GM21390 (cell line): ENCODE measurements around the gene KLF6.

ENCODE experiments used
- ATAC-seq: cut with Tn5 transposase; IDR thresholded peaks from one replicate; pipeline ENCODE4 v1.9.1; 2021; ENCODE audit not compliant: unreplicated experiment

The KLF6 gene

GRCh38 chr10:3812141-3812540, 27.1 kb upstream of the KLF6 start:
- no peak for ATAC-seq

DNA sequence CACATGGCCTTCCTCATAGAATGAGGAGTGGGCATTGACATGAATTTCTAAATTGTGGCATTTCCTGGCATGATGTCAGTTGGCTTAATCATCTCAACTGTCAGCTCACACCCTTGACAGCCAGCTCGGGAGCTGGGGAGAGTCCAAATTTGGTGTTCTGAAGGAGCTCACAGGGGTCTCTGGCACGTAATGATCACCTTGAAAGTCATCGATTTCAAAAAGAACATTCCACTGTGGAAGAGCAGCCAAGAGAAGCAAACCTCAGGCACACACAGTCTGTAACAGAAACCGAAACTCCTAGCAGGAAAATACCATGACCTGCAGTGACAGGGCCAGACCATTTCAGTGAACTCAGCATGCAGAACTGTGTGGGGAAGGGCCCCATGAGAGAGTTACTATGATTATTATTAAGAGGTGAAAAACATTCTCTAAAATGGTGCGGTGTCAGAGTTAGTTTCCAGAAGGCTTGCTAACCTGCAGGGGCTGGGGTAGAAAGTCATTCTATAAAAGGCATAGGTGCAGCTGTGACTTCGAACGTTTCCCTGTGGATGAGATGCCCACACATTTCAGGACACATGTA, 26.4 kb upstream of the KLF6 start:
- peak; percentile 76 for ATAC-seq

DNA sequence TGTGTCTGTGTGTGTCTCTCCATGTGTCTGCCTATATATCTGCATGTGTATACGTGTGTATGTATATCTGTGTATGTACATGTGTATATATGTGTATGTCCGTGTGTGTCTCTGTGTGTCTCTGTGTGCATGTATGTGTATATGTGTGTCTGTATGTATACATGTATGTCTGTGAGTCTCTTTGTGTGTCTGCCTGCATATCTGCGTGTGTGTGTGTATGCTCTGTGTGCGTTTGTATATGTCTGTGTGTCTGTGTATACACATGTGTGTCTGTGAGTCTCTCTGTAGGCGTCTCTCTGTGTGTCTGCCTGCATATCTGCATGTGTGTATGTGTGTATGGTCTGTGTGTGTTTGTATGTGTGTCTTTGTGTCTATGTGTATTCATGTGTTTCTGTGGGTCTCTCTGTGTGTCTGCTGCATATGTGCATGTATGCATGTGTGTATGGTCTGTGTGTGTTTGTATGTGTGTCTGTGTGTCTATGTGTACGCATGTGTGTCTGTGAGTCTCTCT, 23.7 kb upstream of the KLF6 start:
- no peak for ATAC-seq

- no peak for ATAC-seq
These were observed 23.0 kb upstream of the KLF6 start for GRCh38 chr10:3807928-3808496.

DNA sequence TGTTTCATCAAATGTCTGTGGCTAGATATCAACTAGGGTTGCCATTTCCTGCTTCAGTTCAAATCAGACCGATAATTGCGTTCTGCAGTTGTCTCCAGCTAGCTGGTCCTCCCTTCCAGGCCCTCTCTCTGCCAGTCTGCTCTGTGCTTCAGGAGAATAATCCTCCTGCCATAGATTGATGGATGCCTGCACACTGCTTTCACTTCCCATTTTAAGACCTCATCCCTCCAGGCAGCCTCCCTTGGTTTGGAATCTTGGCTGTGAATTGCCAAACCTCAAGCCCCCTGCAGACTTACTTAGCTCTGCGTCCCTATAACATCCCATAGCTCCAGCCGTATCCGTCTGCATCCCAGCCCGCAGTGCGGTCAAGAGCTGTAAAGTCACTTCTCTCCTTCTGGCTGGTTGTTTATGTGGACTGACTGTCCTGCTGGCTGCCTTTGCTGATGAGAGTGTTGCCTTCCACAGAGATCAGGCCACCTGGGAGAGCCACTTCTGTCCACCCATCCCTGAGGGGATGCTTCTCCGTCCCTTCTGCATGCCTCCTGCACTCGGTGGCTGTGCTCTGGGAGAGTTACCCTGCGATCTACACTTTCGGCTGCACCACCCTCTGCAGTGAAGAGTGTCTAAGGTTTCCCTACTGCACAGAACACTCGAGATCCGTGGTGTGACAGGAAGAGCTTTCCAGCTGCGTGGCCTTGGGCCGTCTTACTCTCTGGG, 22.4 kb upstream of the KLF6 start:
- no peak for ATAC-seq

GRCh38 chr10:3806603-3807002, 21.6 kb upstream of the KLF6 start:
- ATAC-seq: no peak

GRCh38 chr10:3805791-3806461, 20.9 kb upstream of the KLF6 start:
- ATAC-seq: peak; percentile 48

- peak; percentile 30 for ATAC-seq
These were observed 20.3 kb upstream of the KLF6 start for GRCh38 chr10:3805201-3805790.

GRCh38 chr10:3803927-3804741, 19.1 kb upstream of the KLF6 start:
- no peak for ATAC-seq

DNA sequence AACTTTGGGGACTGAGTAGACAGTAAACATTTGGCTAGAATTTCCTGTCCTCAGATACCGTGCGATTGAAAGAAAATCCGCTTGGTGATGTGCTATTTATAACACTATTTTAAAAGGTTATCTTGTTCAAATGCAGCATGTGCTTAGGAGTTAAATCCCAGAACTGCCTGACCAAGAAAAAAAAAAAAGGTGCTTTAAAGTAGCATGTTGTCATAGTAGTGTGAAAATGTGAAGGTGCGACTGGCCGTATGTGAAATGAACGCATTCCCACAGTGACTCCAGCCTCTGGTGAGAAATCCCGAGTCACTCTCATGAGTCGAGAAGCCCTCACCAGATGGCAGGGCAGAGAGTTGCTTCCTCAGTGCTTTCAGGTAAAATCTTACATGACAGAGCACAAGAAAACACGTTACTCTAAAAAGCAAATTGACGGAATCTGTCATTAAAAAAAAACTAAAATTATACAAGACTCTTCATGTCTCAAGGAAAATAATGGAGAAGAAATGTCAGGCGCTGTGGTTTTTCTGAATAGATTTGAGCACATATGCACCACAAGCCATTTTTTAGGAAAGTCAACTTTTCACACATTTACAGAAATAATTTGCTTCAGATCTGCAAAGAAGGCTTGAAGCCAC, 18.4 kb upstream of the KLF6 start:
- ATAC-seq: no peak

DNA sequence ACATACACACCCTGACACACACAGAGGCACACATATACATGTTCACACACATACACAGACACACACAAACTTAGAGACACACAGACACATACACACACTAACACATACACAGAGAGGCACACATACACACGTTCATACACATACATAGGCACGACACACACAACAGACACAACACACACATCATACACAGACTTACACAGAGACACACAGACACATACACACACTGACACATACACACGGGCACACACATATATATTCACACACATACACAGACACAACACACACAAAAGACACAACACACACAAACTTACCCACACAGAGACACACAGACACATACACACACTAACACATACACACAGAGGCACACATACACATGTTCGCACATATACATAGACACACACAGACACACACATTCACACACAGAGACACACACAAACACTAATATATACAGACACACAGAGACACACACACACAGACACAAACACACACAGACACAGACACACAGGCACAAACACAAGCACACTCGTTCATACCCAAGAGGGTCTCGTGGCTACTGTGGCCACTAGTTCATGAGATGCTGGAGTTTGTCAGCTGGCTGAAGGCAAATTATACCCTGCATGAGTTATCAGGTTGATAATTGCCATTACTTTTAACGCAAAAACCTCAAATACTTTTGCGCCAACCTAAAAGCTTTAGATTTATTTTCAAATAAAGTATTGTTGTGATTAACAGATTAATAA, 17.7 kb upstream of the KLF6 start:
- ATAC-seq: no peak

GRCh38 chr10:3801558-3802192, 16.7 kb upstream of the KLF6 start:
- ATAC-seq: no peak

- no peak for ATAC-seq
These were observed 15.6 kb upstream of the KLF6 start for GRCh38 chr10:3800586-3800985.

GRCh38 chr10:3797750-3798149, 12.7 kb upstream of the KLF6 start:
- no peak for ATAC-seq

DNA sequence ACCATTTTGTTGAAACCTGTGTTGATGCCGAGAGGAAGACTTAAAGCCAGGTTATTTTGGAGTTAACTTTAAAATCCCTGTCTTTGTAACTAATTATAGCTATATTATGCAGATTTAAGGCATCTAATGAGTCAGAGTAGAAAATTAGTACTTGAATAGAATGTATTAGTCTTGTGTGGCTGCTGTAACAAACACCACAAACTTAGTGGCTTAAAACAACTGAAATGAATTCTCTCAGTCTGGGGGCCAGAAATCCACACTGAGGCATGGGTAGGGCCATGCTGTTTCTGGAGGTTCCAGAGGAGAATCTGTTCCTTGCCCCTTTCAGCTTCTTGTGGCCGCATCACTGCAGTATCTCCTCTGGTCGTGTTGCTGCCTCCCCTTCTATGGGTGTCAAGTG, 8.5 kb upstream of the KLF6 start:
- no peak for ATAC-seq

GRCh38 chr10:3792710-3793219, 7.8 kb upstream of the KLF6 start:
- ATAC-seq: no peak

DNA sequence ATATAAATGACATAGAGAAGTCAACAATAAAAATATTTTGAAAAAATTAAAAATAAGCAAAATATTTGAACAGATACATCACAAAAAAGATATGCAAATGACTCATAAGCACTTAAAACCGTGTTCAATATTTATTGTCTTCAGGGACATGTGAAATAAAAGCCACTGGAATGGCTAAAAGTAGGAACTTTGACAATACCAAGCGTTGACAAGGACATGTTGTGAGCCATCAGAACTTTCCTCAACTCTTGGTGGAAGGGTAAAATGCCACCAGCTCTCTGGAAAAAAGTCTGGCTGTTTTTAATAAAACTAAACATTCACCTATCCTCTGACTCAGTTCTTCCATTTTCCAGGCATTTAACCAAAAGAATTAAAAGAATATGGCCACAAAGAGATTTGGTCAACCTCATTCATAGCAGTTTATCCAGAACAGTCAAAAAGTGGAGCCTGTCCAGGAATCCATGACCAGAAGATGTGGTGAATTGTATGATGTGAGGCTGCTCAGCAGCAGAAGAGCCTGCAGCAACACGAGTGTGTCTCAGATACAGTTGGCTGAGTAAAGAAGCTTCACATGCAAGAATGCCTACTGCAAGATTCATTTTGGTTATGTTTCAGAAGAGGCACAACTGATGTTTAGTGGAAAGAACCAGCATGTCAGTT, 7.1 kb upstream of the KLF6 start:
- no peak for ATAC-seq

DNA sequence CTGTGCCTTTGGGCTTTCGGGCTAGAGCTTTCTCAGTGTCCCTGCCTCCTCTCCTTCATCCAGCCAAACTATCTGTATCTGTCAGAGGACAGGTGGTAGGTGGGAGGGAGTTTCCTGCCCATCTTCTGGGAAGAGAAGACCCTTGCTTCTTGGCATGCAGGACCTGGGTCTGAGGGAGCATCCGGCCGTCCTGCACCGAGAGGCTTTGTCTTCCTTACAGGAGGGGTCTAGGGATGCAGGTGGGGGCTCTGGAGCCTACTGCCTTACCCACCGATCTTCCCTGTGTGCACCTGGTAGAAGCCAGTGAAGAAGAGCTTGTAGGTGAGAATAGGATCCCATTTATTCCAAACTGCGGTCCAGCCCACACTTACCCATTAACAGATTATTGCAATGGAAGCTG, 5.8 kb upstream of the KLF6 start:
- ATAC-seq: no peak
